GM06990 (cell line): ENCODE results near the gene MED31.
"Not testable (repeated sequence)": the region's sequence is repeated elsewhere in the genome, so short reads cannot be mapped to it uniquely, and the experiment has no call there.

Source experiments
- DNase-seq: peaks from one replicate; pipeline ENCODE4 v3.0.0-alpha.2; 2011; ENCODE audit not compliant: insufficient read length; ENCODE audit errors: extremely low read depth
- H3K27me3 ChIP-seq: replicated peaks from 2 replicates; pipeline ENCODE4 v1.6.0; 2011; ENCODE audit warnings: low read length; ENCODE audit not compliant: control insufficient read depth, insufficient read depth
- H3K36me3 ChIP-seq: 2 replicates; pipeline ENCODE4 v1.5.1; 2011; ENCODE audit warnings: low read length; ENCODE audit not compliant: control insufficient read depth, insufficient read depth
- H3K4me3 ChIP-seq: replicated peaks from 2 replicates; pipeline ENCODE4 v1.5.1; 2011; ENCODE audit warnings: low read depth, mild to moderate bottlenecking, control low read depth, low read length
- TF ChIP-seq, protein P1 (sequence below): IDR thresholded peaks from 2 replicates; pipeline ENCODE4 v1.5.1; 2011; ENCODE audit warnings: low read length, control low read depth, mild to moderate bottlenecking, inconsistent platforms; ENCODE audit not compliant: insufficient read depth, poor library complexity, severe bottlenecking

MED31 gene

DNA sequence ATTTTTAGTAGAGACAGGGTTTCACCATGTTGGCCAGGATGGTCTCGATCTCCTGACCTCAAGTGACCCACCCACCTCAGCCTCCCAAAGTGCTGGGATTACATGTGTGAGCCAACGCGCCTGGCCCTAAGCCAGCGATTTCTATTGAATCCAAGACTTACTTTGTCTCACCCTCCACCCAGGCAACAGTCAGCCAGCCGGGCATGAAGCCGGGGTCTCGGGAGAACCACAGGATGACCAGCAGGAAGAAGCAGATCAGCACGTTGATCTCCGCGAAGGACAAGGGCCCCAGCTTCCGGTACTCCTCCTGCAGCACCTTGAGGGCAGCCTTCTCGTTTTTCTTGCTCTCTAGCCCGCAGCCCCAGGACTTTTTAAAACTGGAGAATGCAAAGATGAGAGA lies 44.2 kb upstream of the MED31 start:
- Histone ChIP-seq H3K36me3 (no peaks in the 10 kb centered on the region), H3K4me3 (no peak overlapping the region), H3K27me3 (peaks cover 2% of the 10 kb centered on the region)
- no peak for DNase-seq
- TF ChIP-seq, protein P1, sequence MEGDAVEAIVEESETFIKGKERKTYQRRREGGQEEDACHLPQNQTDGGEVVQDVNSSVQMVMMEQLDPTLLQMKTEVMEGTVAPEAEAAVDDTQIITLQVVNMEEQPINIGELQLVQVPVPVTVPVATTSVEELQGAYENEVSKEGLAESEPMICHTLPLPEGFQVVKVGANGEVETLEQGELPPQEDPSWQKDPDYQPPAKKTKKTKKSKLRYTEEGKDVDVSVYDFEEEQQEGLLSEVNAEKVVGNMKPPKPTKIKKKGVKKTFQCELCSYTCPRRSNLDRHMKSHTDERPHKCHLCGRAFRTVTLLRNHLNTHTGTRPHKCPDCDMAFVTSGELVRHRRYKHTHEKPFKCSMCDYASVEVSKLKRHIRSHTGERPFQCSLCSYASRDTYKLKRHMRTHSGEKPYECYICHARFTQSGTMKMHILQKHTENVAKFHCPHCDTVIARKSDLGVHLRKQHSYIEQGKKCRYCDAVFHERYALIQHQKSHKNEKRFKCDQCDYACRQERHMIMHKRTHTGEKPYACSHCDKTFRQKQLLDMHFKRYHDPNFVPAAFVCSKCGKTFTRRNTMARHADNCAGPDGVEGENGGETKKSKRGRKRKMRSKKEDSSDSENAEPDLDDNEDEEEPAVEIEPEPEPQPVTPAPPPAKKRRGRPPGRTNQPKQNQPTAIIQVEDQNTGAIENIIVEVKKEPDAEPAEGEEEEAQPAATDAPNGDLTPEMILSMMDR: no peak

DNA sequence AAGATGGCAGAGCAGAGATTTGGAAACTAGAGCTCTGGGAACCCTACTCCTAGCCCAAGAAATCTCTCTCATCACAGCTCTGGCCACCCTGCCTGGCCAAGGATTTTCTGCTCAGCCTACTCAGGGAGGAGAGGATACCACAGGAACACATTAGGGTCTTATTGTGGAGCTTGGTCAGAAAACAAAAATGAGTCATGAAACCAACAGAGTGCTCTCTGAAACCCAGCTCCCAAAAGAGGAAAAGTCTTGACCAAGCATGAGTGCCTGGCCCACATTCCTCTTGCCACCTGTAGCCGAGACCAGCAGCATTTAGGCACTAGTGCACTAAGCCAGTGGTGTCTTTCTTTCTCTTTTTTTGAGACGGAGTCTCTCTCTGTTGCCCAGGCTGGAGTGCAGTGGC lies 43.6 kb upstream of the MED31 start:
- no peak overlapping the region for H3K4me3 ChIP-seq
- no peaks in the 10 kb centered on the region for H3K36me3 ChIP-seq
- peaks cover 2% of the 10 kb centered on the region for H3K27me3 ChIP-seq
- no peak for DNase-seq
- TF ChIP-seq, protein P1: no peak

DNA sequence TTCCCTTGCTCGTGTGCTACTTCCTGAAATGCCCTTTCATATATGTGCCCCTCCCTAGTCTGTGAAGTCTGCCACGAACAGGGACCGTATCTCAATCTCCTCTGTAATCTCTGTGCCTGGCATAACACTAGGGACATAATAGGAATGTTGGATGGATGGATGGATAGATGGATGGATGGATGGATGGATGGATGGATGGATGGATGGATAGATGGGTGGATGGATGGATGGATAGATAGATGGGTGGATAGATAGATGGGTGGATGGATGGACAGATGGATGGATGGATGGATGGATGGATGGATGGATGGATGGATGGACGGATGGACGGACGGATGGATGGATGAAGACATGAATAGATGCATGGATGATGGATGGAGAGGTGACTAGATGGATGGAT lies 40.6 kb upstream of the MED31 start:
- not testable (repeated sequence) for H3K27me3 ChIP-seq

DNA sequence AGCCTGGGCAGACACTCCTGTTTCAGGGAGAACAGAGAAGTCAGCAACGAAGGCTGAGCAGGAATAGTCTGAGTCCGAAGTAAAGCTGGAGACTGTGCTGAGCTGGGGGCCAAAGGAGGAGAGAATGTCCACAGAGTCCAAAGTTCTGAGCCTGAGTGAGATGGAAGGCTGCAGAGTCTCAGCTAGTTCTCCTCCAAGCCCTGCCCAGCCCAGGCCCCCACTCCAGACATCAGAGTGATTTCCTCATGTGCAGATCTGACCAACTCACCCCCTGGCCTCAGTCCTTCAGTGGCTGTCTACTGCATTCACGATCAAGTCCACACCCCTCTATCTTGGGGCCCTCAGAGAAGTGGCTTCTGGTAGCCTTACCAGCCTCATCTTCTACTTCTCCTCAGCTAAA lies 40.1 kb upstream of the MED31 start:
- Histone ChIP-seq H3K27me3 (peaks cover 2% of the 10 kb centered on the region), H3K4me3 (no peak overlapping the region), H3K36me3 (no peaks in the 10 kb centered on the region)
- DNase-seq: no peak
- TF ChIP-seq, protein P1: no peak

More for the DNA sequence above, 40.6 kb upstream of the MED31 start:
- not testable (repeated sequence) for DNase-seq, H3K4me3 ChIP-seq, H3K36me3 ChIP-seq

DNA sequence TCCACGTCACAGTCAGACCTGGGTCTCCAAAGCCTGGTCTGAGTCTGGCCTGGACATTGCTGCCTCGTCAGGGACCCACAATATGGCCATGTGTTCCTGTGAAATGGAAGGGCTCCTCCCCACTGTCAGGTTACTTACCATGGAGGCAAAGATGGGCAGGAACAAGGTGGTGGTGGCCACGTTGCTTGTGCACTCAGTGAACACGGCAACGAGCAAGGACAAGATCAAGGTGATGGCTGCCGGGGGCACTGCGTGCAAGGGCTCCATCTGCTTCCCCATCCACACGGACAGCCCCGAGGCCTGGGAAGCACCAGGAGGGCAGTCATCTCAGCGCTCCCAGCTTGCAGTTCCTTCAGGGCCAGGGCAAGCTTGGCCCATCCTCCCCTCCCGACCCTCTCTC lies 39.2 kb upstream of the MED31 start:
- TF ChIP-seq, protein P1: no peak
- Histone ChIP-seq H3K4me3 (no peak overlapping the region), H3K27me3 (peaks cover 2% of the 10 kb centered on the region; the same call in 1 of the 2 replicates), H3K36me3 (no peaks in the 10 kb centered on the region)
- no peak for DNase-seq

DNA sequence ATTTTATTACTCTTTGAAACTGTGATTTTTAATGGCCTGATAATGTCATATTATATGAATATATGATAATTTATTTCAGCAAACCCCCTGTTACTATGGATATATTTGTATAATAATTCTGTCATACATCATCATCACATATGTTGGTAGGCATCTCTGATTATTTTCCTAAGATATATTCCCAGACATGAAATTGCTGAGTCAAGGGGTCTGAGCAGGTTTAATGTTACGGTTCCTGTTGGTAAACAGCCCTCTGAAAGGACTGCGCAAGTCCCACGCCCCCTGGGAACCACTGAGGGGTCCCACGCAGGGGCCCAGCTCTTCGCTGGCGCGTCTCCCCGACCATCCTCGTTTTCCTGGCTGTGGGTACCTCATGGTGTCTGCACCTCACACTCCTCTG lies 37.5 kb upstream of the MED31 start:
- H3K27me3 ChIP-seq: peaks cover under 1% of the 10 kb centered on the region; the same call in 1 of the 2 replicates
- H3K36me3 ChIP-seq: no peaks in the 10 kb centered on the region
- TF ChIP-seq, protein P1: no peak
- H3K4me3 ChIP-seq: no peak overlapping the region
- no peak for DNase-seq
